ENCODE measurements around the gene ELFN2.

Gene ELFN2

DNA sequence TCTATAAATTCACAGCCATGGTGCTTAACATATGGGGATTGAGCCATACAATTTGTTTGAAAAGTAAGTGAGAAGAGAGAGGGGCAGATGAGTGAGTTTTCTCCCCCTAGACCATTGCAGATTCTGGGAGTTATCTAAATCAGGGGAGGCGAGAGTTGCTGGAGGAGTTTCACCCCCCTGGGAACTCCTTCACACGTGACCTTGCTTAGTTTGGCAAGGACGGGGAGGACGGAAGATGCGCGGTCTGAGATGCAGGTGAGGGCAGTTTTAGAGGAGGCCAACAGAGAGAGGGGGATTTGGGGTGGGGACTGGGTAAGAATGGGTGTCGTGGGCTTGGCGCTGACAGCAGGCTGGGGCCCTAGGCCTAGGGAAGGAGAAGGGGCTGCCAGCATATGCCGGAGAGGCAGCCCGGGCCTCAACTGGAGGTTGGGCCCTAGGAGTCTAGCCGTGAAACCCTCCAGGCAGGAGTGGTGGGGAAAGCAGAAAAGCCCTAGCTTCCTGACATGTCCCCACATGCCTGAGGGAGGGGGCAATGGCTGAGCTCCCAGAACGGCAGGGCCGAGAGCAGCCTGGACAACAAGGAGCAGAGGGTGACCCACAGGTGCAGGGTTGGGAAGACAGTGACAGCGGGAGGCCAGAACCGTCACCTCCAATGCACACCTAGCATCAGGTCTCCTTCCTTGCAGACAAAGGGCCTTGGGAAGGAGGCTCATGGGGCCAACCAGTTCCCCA lies 63.9 kb downstream of the ELFN2 start:
- DNase-seq (ENCODE audit: low read depth), result no peak
- TF ChIP-seq, protein P1, sequence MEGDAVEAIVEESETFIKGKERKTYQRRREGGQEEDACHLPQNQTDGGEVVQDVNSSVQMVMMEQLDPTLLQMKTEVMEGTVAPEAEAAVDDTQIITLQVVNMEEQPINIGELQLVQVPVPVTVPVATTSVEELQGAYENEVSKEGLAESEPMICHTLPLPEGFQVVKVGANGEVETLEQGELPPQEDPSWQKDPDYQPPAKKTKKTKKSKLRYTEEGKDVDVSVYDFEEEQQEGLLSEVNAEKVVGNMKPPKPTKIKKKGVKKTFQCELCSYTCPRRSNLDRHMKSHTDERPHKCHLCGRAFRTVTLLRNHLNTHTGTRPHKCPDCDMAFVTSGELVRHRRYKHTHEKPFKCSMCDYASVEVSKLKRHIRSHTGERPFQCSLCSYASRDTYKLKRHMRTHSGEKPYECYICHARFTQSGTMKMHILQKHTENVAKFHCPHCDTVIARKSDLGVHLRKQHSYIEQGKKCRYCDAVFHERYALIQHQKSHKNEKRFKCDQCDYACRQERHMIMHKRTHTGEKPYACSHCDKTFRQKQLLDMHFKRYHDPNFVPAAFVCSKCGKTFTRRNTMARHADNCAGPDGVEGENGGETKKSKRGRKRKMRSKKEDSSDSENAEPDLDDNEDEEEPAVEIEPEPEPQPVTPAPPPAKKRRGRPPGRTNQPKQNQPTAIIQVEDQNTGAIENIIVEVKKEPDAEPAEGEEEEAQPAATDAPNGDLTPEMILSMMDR (conservative IDR thresholded peaks at IDR 0.05; ENCODE audit: low read depth, low read length), result no peak
- no peak overlapping the region for H3K4me3 ChIP-seq (ENCODE audit: low read depth, low read length)

DNA sequence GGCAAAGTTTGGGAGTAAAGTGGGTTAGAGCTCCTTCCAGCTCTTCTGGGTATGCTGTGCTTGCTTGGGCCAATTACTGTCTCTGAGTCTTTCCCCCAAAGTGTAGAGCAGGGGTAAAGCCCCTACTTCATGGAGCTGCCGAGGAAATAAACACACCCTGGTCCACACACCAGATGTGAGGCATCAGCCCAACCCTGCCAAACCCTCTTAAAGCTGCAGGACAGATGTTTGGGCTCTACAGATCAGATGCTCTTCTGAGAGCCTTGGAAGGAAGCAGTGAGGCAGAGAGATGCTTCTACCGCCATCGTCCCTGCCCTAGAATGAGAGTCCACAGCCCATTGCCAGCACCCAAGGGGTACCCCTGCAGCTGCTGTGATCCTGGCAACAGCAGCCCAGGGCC lies 64.7 kb downstream of the ELFN2 start:
- TF ChIP-seq, protein P1 (conservative IDR thresholded peaks at IDR 0.05; ENCODE audit: low read depth, low read length), result no peak
- no peak overlapping the region for H3K4me3 ChIP-seq (ENCODE audit: low read depth, low read length)
- DNase-seq (ENCODE audit: low read depth), result no peak

DNA sequence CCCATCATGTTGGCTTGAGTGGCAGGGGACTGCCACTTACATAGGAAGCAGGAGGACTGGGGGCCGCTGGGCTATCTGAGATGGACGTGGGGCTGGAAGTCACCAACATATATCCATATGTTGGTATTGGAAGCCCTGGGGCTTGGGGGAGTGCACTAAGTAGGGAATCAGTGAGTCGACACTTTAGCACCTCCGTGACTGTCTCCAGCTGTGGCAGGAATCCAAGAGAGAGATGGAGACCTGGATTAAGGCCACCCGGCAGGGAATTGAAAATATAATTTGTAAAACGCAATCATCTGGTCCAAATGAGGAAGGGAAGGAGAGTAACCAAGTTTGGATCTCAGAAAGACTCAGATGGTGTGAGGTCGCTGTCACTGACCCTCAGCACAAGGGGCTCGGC lies 68.4 kb downstream of the ELFN2 start:
- TF ChIP-seq, protein P1 (conservative IDR thresholded peaks at IDR 0.05; ENCODE audit: low read depth, low read length), result no peak
- no peak for DNase-seq (ENCODE audit: low read depth)
- H3K4me3 ChIP-seq (ENCODE audit: low read depth, low read length), result no peak overlapping the region

DNA sequence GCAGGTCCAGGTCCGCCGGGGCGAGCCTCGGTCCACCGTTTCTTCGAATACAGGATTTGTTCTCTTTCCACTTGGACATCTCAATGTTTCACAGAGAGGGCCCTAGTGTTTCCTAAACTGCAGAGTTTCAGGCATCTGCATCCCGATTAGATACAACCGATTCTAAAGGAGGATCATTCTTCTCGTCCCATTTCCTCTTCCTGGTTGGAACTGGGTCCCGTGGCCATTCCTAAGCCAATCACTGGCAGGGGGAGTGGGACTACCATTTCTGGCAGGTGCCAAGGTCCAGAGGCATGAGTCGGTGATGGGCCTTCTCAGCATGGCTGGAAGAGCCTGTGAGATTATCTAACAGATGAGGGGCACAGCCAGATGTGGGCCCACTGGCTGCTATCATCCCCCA lies 68.9 kb downstream of the ELFN2 start:
- no peak overlapping the region for H3K4me3 ChIP-seq (ENCODE audit: low read depth, low read length)
- TF ChIP-seq, protein P1 (conservative IDR thresholded peaks at IDR 0.05; ENCODE audit: low read depth, low read length), result no peak
- no peak for DNase-seq (ENCODE audit: low read depth)

DNA sequence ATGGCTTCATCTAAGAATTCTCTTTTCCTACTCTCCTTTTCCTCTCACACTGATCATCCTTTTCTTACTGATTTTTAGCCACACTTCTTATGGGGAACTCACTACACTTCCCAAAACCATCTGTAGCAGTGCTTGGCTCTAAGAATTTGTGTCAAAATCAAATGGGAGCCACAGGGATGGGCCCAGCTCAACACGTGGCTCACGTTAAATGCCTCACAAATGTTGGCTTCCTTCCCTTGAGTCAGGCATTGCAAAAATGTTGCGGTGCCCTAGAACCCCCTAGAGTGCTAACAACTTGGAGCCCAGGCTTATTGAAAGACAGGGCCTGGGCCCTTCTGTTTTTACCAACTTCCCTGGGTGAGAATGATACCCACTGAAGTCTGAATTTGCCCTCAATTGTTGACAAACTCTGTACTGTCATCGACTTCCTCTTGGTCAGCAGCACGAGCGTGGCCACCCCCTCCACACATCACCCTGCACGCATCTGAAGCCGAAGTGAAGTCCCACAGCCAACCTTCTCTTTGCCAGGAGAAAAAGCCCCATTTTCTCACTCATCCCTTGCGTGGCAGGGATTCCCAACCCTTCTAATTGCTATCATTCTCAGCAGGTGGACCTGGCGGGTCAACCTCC lies 69.7 kb downstream of the ELFN2 start:
- no peak overlapping the region for H3K4me3 ChIP-seq (ENCODE audit: low read depth, low read length)
- no peak for DNase-seq (ENCODE audit: low read depth)
- TF ChIP-seq, protein P1 (conservative IDR thresholded peaks at IDR 0.05; ENCODE audit: low read depth, low read length), result no peak

DNA sequence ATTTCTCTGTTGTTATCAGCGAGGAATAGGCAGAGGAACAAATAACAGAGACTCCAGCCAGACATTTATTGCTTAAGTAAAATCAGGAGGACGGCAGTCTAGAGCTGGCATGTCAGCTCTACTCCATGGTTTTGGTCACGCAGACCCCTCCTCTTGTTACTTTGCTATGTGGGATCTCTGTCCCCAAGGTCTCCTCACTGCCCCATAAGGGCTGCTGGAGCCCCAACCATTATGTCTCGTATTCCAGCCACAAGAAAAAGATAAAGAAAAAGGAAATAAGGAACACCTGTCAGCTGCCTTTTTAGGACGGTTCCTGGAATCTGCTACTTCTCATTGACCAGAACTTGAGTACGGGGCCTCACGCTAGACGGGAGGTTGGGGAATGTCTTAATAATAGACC lies 70.4 kb downstream of the ELFN2 start:
- H3K4me3 ChIP-seq (ENCODE audit: low read depth, low read length), result no peak overlapping the region
- TF ChIP-seq, protein P1 (conservative IDR thresholded peaks at IDR 0.05; ENCODE audit: low read depth, low read length), result no peak
- DNase-seq (ENCODE audit: low read depth), result no peak

DNA sequence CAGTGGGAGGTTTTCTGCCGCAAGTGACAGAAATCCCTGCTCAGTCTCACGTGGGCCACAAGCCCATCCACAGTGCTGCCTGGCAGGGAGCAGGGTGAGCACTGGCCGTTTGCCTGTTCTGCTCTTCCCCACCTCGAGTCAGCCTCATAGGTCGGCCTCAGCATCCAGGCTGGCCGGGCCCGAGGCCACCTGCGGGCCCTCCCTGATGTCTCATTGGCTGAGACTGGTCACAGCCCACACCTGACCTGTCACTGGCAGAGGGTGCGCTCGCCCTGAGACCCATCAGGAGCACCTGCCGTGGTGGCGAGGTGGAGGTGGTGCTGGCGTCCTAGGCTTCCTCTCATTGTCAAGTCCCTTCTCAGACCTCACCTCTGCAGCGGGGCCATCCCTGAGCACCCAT lies 72.1 kb downstream of the ELFN2 start:
- TF ChIP-seq, protein P1 (conservative IDR thresholded peaks at IDR 0.05; ENCODE audit: low read depth, low read length), result no peak
- H3K4me3 ChIP-seq (ENCODE audit: low read depth, low read length), result no peak overlapping the region

More for the DNA sequence above, 72.1 kb downstream of the ELFN2 start:
- no peak for DNase-seq (ENCODE audit: low read depth)

All from choroid plexus epithelial cell (primary cell).